Epidermal melanocyte (primary cell): Measurements from ENCODE around the gene KIF26B.
"Not testable (repeated sequence)": the region's sequence is repeated elsewhere in the genome, so short reads cannot be mapped to it uniquely, and the experiment has no call there.

Source experiments
- DNase-seq: peaks from one replicate; pipeline ENCODE4 v3.0.0; 2011; ENCODE audit warnings: low spot score; ENCODE audit not compliant: insufficient read length

The KIF26B gene

DNA sequence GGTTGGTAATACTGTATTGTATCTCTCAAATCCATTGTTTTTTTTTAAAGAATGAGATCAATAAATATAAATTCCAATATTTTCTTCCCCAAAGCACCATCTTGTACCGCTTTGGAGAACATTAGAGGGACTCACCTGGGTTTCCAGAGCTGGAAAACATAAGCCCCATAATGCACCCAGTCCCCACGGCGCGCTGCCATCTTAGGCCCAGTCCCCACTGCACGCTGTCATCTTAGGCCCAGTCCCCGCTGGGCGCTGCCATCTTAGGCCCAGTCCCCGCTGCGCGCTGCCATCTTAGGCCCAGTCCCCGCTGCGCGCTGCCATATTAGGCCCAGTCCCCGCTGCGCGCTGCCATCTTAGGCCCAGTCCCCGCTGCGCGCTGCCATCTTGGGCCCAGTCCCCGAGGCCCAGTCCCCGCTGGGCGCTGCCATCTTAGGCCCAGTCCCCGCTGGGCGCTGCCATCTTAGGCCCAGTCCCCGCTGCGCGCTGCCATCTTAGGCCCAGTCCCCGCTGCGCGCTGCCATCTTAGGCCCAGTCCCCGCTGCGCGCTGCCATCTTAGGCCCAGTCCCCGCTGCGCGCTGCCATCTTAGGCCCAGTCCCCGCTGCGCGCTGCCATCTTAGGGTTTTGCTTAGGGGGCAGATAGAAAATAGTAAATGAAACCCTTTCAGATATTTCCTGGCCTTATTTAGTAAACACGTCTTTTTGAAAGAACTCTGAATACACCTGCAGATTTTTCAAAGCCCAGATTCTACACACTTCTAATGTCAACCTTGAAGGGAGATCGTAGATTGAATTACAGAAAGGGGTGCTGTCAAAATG is 518.3 kb downstream of the KIF26B start:
- DNase-seq = not testable (repeated sequence)

- no peak for DNase-seq
Observed at GRCh38 chr1:245673881-245674414, 519.2 kb downstream of the KIF26B start.

DNA sequence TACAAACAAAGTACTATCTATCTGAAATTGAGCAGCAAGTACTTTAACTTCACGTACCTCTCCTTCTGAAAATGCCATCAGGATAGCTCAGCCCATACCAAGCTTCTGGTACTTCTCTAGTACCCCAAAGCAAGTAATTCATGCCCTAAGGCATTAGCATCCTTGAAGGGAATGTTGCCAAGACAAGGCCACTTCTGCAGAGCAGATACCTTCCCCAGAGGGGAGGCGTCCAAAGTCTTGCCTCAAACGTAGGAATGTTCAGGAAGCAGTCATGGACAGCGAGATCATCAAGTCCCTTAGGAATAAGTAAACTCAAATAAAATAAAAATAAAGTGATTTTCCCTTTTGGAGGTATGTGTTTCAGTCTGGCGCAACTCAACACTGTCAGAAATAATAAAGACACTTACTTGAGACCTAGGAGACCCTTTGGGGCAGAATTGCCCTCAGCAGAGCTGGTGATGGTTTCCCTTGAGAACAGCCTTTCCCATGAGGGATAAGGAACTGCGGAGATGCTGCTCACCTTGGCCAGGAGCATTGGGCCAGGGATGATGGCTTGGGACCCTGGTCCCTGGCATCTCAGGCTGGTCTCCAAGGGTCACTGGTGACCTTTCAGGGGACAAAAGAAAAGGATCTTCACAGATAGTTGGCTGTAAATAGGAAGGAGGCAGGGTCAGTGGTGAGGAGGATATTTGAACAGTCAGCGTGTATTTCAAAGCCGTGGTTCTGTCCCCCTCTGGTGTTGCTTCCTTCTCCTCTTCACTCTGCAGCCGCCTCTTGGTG is 522.9 kb downstream of the KIF26B start:
- no peak for DNase-seq

- DNase-seq = no peak
Observed at GRCh38 chr1:245678860-245679411, 524.2 kb downstream of the KIF26B start.

GRCh38 chr1:245679821-245680780 is 525.3 kb downstream of the KIF26B start:
- no peak for DNase-seq

- DNase-seq = no peak
Observed at GRCh38 chr1:245682638-245683628, 528.1 kb downstream of the KIF26B start.

DNA sequence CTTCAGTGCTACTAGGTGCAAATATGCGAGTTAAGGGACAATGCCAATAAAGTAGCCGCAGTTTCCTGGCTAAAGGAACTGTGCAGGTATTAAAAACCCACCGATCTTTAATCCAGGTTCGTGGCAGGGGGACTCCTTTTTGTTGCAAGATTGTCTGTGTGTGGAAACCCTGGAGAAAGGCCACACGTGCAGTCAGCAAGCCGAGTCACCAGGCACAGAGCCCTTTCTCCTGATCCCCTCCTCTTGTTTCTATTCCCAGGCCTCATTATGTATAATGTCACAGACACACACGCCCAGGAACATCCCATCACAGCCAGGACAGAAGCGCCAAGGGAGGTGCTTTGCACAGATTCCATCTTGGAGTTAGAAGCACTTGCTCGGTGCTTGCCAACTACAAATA is 528.9 kb downstream of the KIF26B start:
- no peak for DNase-seq

DNA sequence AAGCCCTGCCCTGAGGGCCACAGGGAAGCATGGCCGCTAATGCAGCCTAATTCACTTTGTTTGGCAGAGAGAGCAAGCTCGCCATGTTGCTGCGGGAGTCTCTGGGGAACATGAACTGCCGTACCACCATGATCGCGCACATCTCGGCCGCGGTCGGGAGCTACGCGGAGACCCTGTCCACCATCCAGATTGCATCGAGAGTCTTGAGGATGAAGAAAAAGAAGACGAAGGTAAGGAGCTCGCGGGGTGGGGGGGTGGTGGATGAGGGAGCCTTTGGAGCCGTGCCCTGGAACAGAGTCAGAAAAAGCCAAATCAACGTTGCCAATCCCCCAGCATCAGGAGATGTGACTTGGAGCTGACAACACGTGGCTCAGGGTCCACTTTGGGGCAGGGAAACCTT is 529.4 kb downstream of the KIF26B start:
- DNase-seq = no peak

DNA sequence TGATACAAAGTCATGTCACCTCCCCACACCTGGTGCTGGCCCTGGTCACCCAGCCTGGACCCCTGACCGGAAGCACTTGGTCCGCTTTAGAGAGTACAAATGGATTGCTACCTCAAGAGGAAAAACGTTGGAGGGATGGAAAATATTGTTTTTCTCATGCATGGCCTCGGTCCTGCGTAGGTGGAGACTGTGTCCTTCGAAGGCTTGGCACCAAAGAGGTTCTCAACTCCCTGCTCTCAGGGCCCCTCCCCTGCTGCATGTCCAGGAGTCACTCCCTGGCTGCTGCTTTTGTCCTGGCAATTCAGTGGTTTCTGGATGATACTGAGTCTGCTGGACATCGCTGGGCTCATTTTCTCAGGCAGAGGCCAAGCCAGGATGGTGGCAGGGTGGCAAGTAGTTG is 529.8 kb downstream of the KIF26B start:
- DNase-seq = no peak

GRCh38 chr1:245685111-245685810 is 530.5 kb downstream of the KIF26B start:
- no peak for DNase-seq

- no peak for DNase-seq
Observed at GRCh38 chr1:245686006-245686405, 531.2 kb downstream of the KIF26B start.

- no peak for DNase-seq
Observed at GRCh38 chr1:245686446-245687030, 531.8 kb downstream of the KIF26B start.

DNA sequence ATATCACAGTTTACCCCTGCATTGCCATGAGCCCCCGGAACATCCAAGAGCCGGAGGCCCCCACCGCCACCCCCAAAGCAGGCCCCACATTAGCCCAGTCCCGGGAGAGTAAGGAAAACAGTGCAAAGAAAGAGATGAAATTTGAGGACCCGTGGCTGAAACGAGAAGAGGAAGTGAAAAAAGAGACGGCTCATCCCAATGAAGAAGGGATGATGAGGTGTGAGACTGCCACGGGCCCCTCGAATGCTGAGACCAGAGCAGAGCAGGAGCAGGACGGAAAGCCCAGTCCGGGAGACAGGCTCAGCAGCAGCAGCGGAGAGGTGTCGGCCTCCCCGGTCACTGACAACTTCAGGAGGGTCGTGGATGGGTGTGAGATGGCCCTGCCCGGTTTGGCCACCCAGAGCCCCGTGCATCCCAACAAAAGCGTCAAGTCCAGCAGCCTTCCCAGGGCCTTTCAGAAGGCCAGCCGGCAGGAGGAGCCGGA is 532.4 kb downstream of the KIF26B start:
- no peak for DNase-seq

GRCh38 chr1:245687636-245688535 is 533.1 kb downstream of the KIF26B start:
- DNase-seq = no peak

DNA sequence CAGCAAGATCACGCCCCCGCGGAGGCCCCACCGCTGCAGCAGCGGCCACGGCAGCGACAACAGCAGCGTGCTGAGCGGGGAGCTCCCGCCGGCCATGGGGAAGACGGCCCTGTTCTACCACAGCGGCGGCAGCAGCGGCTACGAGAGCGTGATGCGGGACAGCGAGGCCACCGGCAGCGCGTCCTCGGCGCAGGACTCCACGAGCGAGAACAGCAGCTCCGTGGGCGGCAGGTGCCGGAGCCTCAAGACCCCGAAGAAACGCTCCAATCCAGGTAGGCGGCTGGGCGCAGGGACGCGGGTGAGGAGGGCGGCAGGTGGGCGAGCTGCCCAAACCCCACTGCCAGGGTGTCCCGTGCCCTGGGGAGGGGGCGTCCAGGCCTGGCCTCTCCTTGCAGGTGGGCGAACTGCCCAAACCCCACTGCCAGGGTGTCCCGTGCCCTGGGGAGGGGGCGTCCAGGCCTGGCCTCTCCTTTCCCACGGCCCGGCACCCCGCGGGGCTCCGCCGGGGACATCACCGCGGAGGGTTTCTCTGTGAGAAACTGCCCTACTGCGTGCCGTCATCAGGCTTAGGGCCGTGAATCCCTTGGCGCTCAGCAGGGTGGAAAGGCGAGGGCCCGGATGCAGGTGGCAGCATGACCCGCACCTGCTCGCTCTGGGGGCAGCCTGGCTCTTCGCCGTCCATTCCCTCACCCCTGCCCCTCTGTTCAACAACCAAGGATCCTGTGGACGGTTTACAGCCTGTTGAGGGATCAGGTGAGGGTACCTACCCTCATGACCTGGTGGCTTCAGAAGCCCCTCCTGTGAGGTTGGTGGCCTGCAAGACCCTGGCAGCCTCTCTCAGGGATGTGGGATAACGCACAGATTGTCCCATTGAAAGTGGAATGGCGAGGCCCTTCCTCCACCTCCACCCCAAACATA is 534.0 kb downstream of the KIF26B start:
- DNase-seq = no peak

- DNase-seq = no peak
Observed at GRCh38 chr1:245690156-245690690, 535.4 kb downstream of the KIF26B start.
